C4-2B (cell line): ENCODE measurements around the gene MORC3.
"Not testable (repeated sequence)": the region's sequence is repeated elsewhere in the genome, so short reads cannot be mapped to it uniquely, and the experiment has no call there.

ENCODE experiments used
- H3K27ac ChIP-seq: fragments of 450-650 bp; 2 replicates; pipeline ENCODE4 v1.5.1; 2017
- ZFX ChIP-seq: fragments of 450-650 bp; IDR thresholded peaks from 2 replicates; pipeline ENCODE4 v1.6.1; 2017
- TF ChIP-seq, protein P1 (sequence below): fragments of 450-650 bp; conservative IDR thresholded peaks from 2 replicates; pipeline ENCODE4 v1.5.1; 2017; ENCODE audit warnings: mild to moderate bottlenecking

The MORC3 gene

DNA sequence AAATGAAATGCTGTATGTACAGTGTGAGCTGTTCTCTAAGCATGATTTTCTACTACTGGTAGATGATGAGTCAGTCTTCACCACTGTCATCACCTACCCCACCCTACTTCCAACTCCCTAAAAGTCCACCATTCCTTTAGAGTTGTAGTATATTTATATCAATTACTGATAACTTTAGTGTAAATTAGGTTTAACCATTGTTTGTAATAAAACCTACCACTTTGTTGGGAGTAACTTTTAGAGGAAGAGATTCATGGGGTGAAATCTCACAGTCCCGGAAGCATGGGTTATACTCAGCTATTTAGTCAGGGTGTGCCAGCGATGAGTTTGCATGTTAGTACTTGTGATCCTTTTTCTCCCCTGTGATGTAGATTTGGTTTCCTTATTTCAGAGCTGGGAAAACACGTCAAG, 17.1 kb downstream of the MORC3 start:
- H3K27ac ChIP-seq = no peak overlapping the region
- TF ChIP-seq, protein P1, sequence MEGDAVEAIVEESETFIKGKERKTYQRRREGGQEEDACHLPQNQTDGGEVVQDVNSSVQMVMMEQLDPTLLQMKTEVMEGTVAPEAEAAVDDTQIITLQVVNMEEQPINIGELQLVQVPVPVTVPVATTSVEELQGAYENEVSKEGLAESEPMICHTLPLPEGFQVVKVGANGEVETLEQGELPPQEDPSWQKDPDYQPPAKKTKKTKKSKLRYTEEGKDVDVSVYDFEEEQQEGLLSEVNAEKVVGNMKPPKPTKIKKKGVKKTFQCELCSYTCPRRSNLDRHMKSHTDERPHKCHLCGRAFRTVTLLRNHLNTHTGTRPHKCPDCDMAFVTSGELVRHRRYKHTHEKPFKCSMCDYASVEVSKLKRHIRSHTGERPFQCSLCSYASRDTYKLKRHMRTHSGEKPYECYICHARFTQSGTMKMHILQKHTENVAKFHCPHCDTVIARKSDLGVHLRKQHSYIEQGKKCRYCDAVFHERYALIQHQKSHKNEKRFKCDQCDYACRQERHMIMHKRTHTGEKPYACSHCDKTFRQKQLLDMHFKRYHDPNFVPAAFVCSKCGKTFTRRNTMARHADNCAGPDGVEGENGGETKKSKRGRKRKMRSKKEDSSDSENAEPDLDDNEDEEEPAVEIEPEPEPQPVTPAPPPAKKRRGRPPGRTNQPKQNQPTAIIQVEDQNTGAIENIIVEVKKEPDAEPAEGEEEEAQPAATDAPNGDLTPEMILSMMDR = no peak
- no peak for TF ChIP-seq ZFX

DNA sequence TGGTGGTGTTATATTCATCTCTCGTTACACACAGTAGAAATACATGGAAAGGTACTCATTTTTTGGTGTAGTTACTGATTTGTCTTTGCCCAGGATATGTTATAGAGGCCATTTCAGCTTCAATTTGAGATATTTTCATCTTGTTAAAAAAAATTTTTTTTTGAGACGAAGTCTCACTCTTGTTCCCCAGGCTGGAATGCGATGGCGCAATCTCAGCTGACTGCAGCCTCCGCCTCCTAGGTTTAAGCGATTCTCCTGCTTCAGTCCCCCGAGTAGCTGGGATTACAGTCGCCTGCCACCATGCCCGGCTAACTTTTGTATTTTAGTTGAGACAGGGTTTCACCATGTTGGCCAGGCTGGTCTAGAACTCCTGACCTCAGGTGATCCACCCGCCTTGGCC, 19.0 kb downstream of the MORC3 start:
- TF ChIP-seq, protein P1 = no peak
- TF ChIP-seq ZFX = no peak

DNA sequence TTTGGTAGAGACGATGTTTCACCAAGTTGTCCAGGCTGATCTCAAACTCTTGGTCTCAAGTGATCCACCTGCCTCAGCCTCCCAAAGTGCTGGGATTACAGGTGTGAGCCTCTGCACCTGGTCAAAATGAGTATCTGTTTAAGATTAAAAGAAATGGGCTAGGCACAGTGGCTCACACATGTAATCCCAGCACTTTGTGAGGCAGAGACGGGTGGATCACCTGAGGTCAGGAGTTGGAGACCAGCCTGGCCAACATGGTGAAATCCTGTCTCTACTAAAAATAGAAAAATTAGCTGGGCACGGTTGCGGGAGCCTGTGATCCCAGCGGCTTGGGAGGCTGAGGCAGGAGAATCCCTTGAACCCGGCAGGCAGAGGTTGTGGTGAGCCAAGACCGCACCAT, 22.6 kb downstream of the MORC3 start:
- not testable (repeated sequence) for H3K27ac ChIP-seq

More for the DNA sequence above, 19.0 kb downstream of the MORC3 start:
- no peak overlapping the region for H3K27ac ChIP-seq

DNA sequence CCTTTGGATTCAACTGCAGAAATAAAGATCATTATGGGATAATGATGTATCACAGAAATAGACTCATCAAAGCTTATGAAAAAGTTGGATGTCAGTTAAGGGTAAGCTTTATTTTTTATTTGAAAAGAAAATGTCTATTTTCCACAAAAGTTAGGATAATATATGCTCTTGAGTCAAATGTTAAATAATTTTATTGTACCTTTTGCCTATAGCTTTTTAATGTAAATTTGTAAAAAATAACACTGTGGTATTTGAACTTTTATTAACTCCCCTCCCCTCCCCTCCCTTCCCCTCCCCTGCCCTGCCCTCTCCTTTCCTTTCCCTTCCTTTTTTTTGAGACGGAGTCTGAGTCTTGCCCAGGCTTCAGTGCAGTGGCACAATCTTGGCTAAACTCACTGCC, 24.9 kb downstream of the MORC3 start:
- H3K27ac ChIP-seq = no peak overlapping the region
- TF ChIP-seq, protein P1 = no peak
- no peak for TF ChIP-seq ZFX

DNA sequence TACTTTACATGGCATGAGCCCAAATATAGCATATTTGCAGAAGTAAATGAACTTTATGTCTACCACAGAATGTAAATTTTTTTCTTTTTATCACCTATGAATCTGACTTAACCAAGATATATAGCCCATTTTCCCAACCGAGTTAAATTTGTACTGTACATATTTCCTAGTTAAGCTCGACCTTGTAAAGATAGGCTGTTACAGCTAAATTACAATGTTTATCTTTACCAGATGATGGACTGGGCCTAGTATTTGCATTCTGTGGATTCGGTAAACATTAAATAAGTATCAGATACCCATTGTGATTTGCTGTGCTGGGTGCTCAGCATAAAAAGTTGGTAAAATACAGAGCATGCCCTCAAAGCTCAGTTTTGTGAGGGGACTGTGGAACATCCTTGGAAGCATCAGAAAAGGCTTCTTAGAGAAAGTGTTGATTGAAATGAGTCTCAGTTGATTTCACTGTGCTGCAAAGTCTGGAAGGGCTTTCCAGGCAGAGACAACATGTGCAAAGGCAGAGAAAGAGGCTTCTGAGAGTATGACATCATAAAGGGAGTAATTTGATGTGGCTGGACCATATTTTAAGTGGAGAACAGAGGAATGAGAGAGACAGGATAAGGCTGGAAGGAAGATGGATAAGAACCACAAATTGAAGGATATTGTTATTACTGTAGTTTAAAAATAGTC, 27.4 kb downstream of the MORC3 start:
- no peak for TF ChIP-seq ZFX
- TF ChIP-seq, protein P1 = no peak
- no peak overlapping the region; the same call in 1 of the 2 replicates for H3K27ac ChIP-seq

DNA sequence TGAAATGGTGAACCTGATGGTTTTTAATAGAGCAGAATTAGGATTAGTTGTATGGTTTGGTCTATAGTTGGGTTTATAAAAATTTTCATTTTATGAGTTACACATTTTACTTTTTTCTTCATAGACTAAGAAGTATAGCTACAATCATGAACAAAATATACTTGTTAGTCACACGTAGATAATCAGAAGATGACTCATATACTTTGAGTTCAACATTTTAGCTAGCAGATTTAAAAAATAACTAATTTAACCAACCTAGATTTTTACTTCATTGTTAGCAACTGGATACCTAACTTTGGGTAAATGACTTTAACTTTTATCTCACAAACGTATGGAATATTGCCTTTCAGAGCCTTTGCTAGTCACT, 27.9 kb downstream of the MORC3 start:
- TF ChIP-seq ZFX = no peak
- TF ChIP-seq, protein P1 = no peak
- no peak overlapping the region; the same call in 1 of the 2 replicates for H3K27ac ChIP-seq

DNA sequence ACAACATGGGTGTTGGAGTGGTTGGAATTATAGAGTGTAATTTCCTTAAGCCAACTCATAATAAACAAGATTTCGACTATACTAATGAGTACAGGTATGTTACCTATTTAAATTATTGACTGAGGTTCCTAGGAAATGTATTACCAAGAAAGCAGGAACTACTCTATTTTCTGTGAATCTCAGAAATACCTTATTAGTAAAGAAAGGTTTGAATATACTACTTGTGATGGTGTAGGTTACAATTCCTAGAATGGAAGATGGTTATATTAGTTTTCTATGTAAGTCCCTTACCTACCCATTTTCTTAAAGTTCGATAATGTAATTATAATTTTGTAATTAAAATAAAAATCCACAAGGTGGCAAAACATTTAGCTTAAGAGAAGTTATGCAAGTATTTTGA, 29.3 kb downstream of the MORC3 start:
- TF ChIP-seq ZFX = no peak
- TF ChIP-seq, protein P1 = no peak

DNA sequence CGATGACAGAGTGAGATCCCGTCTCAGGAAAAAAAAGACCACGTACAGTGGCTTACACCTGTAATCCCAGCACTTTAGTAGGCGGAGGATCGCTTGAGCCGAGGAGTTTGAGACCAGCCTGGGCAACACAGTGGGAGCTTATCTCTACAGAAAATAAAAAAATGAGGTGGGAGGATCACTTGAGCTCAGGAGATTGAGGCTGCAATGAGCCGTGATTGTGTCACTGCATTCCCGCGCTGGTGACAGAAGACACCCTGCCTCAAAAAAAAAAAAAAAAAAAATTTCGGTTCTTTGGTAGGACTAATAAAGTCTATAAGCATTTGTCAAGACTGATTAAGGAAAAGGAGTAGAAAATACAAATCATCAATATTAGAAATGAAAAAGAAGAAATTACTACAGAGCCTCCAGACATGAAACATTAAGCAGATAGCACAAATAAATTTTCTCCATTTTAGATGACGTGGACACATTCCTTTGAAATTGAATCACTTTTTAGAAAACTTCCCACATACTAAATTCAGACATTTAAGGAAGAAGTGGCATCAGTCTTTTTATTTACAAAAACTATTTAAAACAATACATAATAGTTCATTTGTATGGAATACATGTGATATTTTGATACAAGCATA, 30.4 kb downstream of the MORC3 start:
- no peak for TF ChIP-seq ZFX
- TF ChIP-seq, protein P1 = no peak
- H3K27ac ChIP-seq = no peak overlapping the region

More for the DNA sequence above, 29.3 kb downstream of the MORC3 start:
- H3K27ac ChIP-seq = no peak overlapping the region
